ENCODE measurements around the gene RIMKLA. TPM values are rescaled to one million over a fixed set of nuclear protein-coding genes. Genes with fewer than 3 reads are reported as not detected.

RIMKLA gene, protein sequence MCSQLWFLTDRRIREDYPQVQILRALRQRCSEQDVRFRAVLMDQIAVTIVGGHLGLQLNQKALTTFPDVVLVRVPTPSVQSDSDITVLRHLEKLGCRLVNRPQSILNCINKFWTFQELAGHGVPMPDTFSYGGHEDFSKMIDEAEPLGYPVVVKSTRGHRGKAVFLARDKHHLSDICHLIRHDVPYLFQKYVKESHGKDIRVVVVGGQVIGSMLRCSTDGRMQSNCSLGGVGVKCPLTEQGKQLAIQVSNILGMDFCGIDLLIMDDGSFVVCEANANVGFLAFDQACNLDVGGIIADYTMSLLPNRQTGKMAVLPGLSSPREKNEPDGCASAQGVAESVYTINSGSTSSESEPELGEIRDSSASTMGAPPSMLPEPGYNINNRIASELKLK
- total RNA-seq (2014; rRNA removed; shearing (Covaris generic)), result 0.37 TPM in 1 of 2 replicates, not detected in the other

DNA sequence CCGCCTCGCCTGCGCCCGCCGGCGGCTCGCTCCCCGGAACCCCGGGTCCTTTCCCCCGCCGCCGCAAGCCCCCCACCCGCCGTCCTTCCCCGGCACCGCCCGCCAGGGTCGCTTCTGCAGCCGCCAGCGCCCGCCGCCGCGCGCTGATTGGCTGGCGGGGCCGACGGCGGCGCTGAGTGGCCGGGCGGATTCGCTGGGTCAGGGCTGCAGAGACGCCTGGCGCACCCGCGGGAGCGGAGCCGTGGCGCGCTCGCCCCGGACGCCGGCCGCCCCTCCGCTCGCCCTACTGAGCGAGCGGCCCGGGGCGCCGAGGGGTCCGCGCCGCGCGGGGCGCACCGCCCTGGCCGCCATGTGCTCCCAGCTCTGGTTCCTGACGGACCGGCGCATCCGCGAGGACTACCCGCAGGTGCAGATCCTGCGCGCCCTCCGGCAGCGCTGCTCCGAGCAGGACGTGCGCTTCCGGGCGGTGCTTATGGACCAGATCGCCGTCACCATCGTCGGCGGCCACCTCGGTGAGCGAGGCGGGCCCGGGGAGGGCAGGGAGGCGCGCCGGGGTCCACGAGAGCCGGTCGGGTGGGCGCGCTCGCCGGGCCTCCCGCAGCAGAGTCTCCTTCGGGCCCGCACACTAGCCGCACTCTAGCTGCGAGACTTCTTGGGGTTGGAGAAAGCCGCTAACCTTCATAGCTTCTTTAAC lies at the start of gene RIMKLA:
RIMKLA (plus strand) TSS at position 207 of the 694 bp plus-strand sequence; CDS start at position 350, 143 bp downstream.
- in situ Hi-C loops (cut with HindIII; ENCODE audit: low sequenced_read_pairs), result no loop called here
- peak; percentile 79 for DNase-seq (ENCODE audit: low spot score)

GRCh38 chr1:42332877-42333276 lies 47.7 kb upstream of the RIMKLA start:
- in situ Hi-C loops (cut with HindIII; ENCODE audit: low sequenced_read_pairs), result no loop called here
- DNase-seq (ENCODE audit: low spot score), result no peak

DNA sequence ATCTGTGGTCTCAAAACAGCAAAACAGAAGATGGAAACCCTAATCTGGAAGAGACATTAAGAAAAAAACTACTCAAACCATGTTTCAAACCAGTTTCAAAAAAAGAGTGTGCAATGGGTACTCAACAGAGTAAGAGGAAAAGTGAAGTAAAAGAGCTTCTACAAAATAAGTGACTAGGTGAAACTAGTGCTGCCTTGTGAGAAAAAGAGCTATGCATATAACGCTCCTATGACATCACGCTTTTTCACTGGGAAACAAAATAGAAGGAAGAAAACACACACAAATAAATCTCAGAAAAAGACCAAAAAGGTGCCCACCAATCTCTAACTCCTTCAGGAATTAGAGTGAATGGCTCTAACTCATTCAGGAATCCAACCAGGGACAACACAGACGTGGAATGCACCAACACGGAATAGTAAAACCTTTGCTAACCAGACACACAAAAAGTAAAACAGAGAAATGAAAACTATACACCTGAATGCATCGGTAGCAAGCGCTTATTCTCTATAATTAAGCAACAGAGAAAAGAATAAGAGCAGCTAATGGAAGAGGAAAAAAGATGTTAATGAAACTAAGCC lies 46.8 kb upstream of the RIMKLA start:
- in situ Hi-C loops (cut with HindIII; ENCODE audit: low sequenced_read_pairs), result no loop called here
- DNase-seq (ENCODE audit: low spot score), result no peak

- in situ Hi-C loops (cut with HindIII; ENCODE audit: low sequenced_read_pairs), result no loop called here
- peak; percentile 58 for DNase-seq (ENCODE audit: low spot score)
These were observed 46.1 kb upstream of the RIMKLA start for GRCh38 chr1:42334240-42335049.

DNA sequence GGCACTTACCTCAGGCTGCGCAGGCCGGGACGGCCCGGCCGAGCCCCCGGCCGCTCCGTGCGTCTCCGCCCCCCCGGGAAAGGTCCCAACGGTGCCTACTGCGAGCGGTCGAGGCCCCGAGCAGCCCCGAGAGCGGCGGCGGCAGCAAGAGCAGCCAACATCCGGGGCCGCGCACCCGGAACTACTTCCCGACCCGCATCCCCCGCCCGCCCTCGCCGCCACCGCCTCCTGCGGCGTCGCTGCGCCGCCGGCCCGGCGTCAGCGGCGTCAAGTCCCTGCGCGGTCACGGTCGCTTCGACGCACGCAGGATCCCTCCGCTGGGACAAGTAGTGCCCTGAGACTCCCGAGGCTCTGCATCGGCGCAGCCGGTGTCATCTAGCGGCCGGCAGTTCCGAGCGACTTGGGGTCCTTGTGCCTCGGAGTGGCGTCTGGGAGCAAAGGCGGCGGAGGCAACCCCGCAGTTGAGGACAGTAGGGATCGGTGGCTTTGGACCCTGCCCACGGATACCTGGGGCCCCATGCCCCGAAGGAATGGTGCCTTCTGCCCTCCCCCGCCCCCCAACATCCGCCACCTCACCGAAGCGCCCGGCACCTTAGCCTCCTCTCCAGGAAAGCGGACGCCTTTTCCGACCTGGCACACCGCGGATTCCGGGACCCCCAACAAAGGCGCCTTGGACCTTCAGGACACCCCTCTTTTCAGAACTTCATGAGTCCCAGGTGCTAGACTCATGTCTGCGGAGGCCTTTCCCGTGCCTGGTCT lies 45.4 kb upstream of the RIMKLA start, which contains the start of gene FOXJ3:
FOXJ3 (minus strand) TSS at position 186 of the 759 bp plus-strand sequence. CDS start 24,142 bp downstream, outside the sequence.
- DNase-seq (ENCODE audit: low spot score), result peak; percentile 90
- in situ Hi-C loops (cut with HindIII; ENCODE audit: low sequenced_read_pairs), result no loop called here

DNA sequence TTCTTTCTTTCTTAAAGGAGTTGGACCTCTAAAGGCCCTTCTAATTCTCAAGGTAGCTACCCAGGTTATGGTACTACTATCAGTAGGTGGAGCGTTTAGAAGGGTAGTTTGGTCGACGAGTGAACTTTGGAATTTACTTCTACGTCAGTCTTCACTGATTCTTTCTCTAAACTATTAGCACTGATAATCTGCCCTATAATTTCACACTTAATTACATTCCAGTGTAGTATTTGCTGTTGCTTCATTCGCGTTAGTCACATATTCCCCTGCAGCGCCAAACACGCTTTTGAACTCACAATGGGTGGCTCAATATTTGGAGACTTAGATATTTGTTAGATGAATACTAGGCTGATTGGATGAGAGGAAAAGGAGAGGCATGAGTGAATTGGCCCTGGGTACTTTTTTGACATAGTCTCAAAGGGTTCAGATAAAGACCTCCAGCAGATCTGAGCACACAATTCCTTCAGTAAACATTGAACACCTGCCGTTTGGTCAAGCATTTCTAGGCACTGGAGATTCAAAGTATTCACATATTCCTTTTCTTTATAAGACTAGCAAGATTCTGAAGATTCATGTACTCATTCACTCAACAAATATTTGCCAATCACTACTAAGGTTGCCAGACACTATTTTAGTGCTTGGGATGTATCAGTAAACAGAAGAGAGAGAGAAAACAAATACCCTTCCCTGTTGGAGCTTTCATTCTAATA lies 44.6 kb upstream of the RIMKLA start:
- no peak for DNase-seq (ENCODE audit: low spot score)
- in situ Hi-C loops (cut with HindIII; ENCODE audit: low sequenced_read_pairs), result no loop called here

DNA sequence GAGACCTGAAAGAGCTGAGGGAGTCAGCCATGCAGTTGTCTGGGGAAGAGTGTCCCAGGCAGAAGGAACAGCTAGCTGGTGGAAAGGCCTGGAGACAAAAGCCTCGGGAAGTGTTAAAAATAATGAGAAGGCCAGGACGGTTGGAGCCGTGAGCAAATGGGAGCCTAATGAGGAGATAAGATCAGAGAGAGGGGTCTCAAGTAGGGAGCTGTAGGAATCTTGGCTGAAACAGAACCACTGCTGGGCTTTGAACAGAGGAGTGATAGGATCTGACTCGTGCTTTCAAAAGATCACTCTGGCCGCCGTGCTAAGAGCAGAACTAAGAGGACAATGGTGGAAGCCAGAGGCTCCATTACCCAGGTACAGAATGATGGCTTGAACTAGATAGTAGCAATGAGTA lies 43.6 kb upstream of the RIMKLA start:
- in situ Hi-C loops (cut with HindIII; ENCODE audit: low sequenced_read_pairs), result no loop called here
- DNase-seq (ENCODE audit: low spot score), result no peak

DNA sequence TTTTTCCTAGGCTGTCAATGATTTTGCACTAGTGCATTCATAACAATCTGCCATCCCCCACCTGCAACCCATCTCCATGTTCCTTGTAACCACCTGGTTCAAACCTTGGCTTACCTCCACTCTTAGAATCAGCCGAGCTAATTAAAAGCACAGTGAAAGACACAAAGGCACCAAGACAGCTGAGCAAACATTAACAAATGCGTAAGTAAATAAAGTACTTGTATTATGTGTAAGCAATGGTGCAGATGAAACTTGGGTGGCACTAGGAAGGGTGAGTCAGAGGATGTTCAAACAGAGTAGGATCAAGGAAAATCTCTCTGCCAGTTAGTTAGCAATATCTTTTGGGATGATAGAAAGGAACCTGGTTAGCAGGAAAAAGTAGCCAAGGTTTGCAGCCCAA lies 40.5 kb upstream of the RIMKLA start:
- DNase-seq (ENCODE audit: low spot score), result no peak
- in situ Hi-C loops (cut with HindIII; ENCODE audit: low sequenced_read_pairs), result no loop called here

DNA sequence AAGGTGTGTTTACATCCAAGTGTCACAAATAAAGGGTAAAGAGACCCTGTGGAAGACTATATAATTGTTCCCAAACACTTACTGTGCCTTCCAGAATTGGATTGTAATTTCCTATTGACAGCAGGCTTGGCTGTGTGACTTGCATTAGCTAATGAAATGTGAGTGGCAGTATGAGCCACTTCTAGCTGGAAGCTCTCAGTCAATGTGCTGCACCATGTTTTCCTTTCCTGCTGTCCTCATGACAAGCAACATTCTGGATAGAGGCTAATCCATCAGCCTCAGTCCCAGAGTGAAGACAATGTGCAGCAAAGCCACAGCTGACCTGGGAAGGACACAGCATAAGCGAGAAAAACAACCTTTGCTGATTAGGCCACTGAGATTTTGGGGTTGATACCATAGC lies 39.7 kb upstream of the RIMKLA start:
- in situ Hi-C loops (cut with HindIII; ENCODE audit: low sequenced_read_pairs), result no loop called here

GRCh38 chr1:42343049-42343448 lies 37.5 kb upstream of the RIMKLA start:
- no peak for DNase-seq (ENCODE audit: low spot score)
- in situ Hi-C loops (cut with HindIII; ENCODE audit: low sequenced_read_pairs), result no loop called here

More for the DNA sequence above, 39.7 kb upstream of the RIMKLA start:
- no peak for DNase-seq (ENCODE audit: low spot score)

- in situ Hi-C loops (cut with HindIII; ENCODE audit: low sequenced_read_pairs), result no loop called here
- no peak for DNase-seq (ENCODE audit: low spot score)
These were observed 32.1 kb upstream of the RIMKLA start for GRCh38 chr1:42348498-42348897.

- DNase-seq (ENCODE audit: low spot score), result no peak
- in situ Hi-C loops (cut with HindIII; ENCODE audit: low sequenced_read_pairs), result no loop called here
These were observed 30.5 kb upstream of the RIMKLA start for GRCh38 chr1:42350086-42350485.

DNA sequence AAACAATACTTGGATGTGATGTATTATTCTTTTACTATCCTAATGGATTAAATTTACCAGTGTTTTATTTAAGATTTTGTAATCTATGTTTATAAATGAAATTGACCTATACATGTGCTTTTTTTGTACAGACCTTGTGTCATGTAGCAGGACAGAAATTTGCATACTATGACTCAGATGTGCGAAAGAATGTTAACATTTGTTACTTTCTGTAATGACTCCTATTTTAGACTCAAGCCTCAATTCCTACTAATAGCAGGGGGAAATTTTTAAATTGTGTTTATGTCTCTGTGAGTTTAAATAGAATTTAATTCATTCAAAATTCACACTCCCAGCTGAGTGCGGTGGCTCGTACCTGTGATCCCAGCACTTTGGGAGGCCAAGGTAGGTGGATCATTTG lies 21.8 kb upstream of the RIMKLA start:
- DNase-seq (ENCODE audit: low spot score), result no peak
- in situ Hi-C loops (cut with HindIII; ENCODE audit: low sequenced_read_pairs), result no loop called here

- in situ Hi-C loops (cut with HindIII; ENCODE audit: low sequenced_read_pairs), result no loop called here
- no peak for DNase-seq (ENCODE audit: low spot score)
These were observed 21.1 kb upstream of the RIMKLA start for GRCh38 chr1:42359466-42359865.

GRCh38 chr1:42364089-42364488 lies 16.5 kb upstream of the RIMKLA start:
- in situ Hi-C loops (cut with HindIII; ENCODE audit: low sequenced_read_pairs), result no loop called here
- no peak for DNase-seq (ENCODE audit: low spot score)

GRCh38 chr1:42364542-42364941 lies 16.1 kb upstream of the RIMKLA start:
- in situ Hi-C loops (cut with HindIII; ENCODE audit: low sequenced_read_pairs), result no loop called here
- DNase-seq (ENCODE audit: low spot score), result no peak

DNA sequence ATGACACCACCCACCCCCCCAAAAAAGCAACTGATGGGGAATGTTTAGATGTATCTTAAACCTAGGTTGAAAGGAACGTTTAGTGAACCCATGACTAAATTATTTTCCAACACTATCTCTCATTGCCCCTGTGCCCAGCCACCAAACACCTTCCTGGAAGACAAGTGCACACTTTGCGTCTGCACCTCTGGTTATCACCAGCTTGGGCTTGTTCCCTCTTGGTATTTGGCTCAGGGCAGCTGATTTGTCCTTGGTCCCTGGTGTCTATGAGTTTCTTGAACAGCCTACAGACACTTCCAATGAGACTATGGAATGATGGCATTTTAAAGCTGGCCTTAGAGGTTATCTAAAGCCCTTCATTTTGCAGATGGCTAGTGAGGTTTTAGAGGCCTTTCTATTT lies 15.5 kb upstream of the RIMKLA start:
- in situ Hi-C loops (cut with HindIII; ENCODE audit: low sequenced_read_pairs), result no loop called here
- DNase-seq (ENCODE audit: low spot score), result no peak

Measured in G401 (cell line).